Neuronal stem cell (in vitro differentiated cells): ENCODE results near the gene PIEZO1.

ENCODE experiments used
- DNase-seq: peaks from one replicate; pipeline ENCODE4 v3.0.0-alpha.2; 2013; ENCODE audit warnings: low spot score
- H2AFZ ChIP-seq: one replicate; pipeline ENCODE4 v1.6.1; 2013; ENCODE audit warnings: mild to moderate bottlenecking, low read length, inconsistent platforms
- H2AK5ac ChIP-seq: 2 replicates; pipeline ENCODE4 v1.6.1; 2013; ENCODE audit warnings: low read depth, mild to moderate bottlenecking, inconsistent platforms, low read length, moderate library complexity, mixed read lengths
- H2BK120ac ChIP-seq: 2 replicates; pipeline ENCODE4 v1.6.1; 2013; ENCODE audit warnings: low read depth, mild to moderate bottlenecking, inconsistent platforms, low read length, moderate library complexity, mixed read lengths
- H2BK12ac ChIP-seq: one replicate; pipeline ENCODE4 v1.6.1; 2013; ENCODE audit warnings: low read length, inconsistent platforms
- H2BK15ac ChIP-seq: 2 replicates; pipeline ENCODE4 v1.6.1; 2013; ENCODE audit warnings: mild to moderate bottlenecking, low read length, inconsistent platforms, mixed read lengths
- H2BK5ac ChIP-seq: one replicate; pipeline ENCODE4 v1.6.1; 2013; ENCODE audit warnings: inconsistent platforms, mild to moderate bottlenecking, low read length, moderate library complexity
- H3K14ac ChIP-seq: one replicate; pipeline ENCODE4 v1.6.1; 2013; ENCODE audit warnings: low read length, inconsistent platforms
- H3K18ac ChIP-seq: 2 replicates; pipeline ENCODE4 v1.6.1; 2013; ENCODE audit warnings: low read length, inconsistent platforms
- H3K23ac ChIP-seq: 2 replicates; pipeline ENCODE4 v1.6.1; 2013; ENCODE audit warnings: low read depth, mild to moderate bottlenecking, mixed read lengths, low read length, inconsistent platforms; ENCODE audit not compliant: poor library complexity
- H3K27ac ChIP-seq: replicated peaks from 3 replicates; pipeline ENCODE4 v1.5.1; 2013; ENCODE audit warnings: low read length, inconsistent platforms
- H3K27me3 ChIP-seq, 3 experiments: 2 replicates each; pipeline ENCODE4 v1.6.1; 2013; ENCODE audit warnings: low read length in 3 of 3, mild to moderate bottlenecking in 2 of 3, inconsistent platforms in 1 of 3, low read depth in 1 of 3, mixed read lengths in 1 of 3, moderate library complexity in 1 of 3; ENCODE audit not compliant: control insufficient read depth in 3 of 3, insufficient read depth in 3 of 3
- H3K36me3 ChIP-seq, 2 donors: replicated peaks in 1 of 2; 2 replicates each; pipeline ENCODE4 v1.6.1; 2013; ENCODE audit warnings: low read length in 2 of 2; ENCODE audit not compliant: control insufficient read depth in 2 of 2, insufficient read depth in 2 of 2
- H3K4ac ChIP-seq: 2 replicates; pipeline ENCODE4 v1.6.1; 2013; ENCODE audit warnings: inconsistent platforms, mild to moderate bottlenecking, low read length, moderate library complexity
- H3K4me1 ChIP-seq, 2 donors: 1 replicate in 1 of 2; 2 replicates in 1 of 2; pipeline ENCODE4 v1.6.1; 2013; ENCODE audit warnings: low read length in 2 of 2, low read depth in 1 of 2; ENCODE audit not compliant: control insufficient read depth in 2 of 2, insufficient read depth in 1 of 2
- H3K4me2 ChIP-seq: one replicate; pipeline ENCODE4 v1.6.1; 2013; ENCODE audit warnings: mild to moderate bottlenecking, low read length, inconsistent platforms; ENCODE audit not compliant: insufficient read depth, poor library complexity, severe bottlenecking
- H3K4me3 ChIP-seq, 2 donors: 2 replicates each; pipeline ENCODE4 v1.5.1; 2013; ENCODE audit warnings: low read length in 2 of 2, mild to moderate bottlenecking in 2 of 2, inconsistent platforms in 1 of 2, moderate library complexity in 1 of 2
- H3K79me1 ChIP-seq: one replicate; pipeline ENCODE4 v1.6.1; 2013; ENCODE audit warnings: low read depth, mild to moderate bottlenecking, inconsistent platforms, low read length, moderate library complexity
- H3K9ac ChIP-seq: one replicate; pipeline ENCODE4 v1.6.1; 2013; ENCODE audit warnings: mild to moderate bottlenecking, low read depth, low read length, inconsistent platforms; ENCODE audit not compliant: poor library complexity
- H3K9me3 ChIP-seq, 2 donors: replicated peaks in 1 of 2; 2 replicates each; pipeline versions ENCODE3 to v1.6.1; 2013; ENCODE audit warnings: low read length in 2 of 2, mild to moderate bottlenecking in 2 of 2, inconsistent platforms in 1 of 2, low read depth in 1 of 2, mixed read lengths in 1 of 2, moderate library complexity in 1 of 2; ENCODE audit not compliant: control insufficient read depth in 2 of 2, insufficient read depth in 1 of 2
- H4K8ac ChIP-seq: one replicate; pipeline ENCODE4 v1.6.1; 2013; ENCODE audit warnings: low read depth, mild to moderate bottlenecking, inconsistent platforms, low read length, moderate library complexity
- H4K91ac ChIP-seq: one replicate; pipeline ENCODE4 v1.6.1; 2013; ENCODE audit warnings: low read length, low read depth, mild to moderate bottlenecking, inconsistent platforms; ENCODE audit not compliant: poor library complexity
- WGBS, 2 donors: extraction: QIAGEN DNeasy Blood & Tissue Kit; methylation state at CpG; one replicate each; pipeline ENCODE4 v1.1.7; 2013; ENCODE audit warnings: missing lambda C conversion rate in 2 of 2, mixed read lengths in 1 of 2; ENCODE audit not compliant: insufficient read length in 2 of 2, insufficient replicate concordance in 1 of 2; ENCODE audit errors: extremely low coverage in 2 of 2; 5-methylcytosine and 5-hydroxymethylcytosine counted together

PIEZO1 gene

DNA sequence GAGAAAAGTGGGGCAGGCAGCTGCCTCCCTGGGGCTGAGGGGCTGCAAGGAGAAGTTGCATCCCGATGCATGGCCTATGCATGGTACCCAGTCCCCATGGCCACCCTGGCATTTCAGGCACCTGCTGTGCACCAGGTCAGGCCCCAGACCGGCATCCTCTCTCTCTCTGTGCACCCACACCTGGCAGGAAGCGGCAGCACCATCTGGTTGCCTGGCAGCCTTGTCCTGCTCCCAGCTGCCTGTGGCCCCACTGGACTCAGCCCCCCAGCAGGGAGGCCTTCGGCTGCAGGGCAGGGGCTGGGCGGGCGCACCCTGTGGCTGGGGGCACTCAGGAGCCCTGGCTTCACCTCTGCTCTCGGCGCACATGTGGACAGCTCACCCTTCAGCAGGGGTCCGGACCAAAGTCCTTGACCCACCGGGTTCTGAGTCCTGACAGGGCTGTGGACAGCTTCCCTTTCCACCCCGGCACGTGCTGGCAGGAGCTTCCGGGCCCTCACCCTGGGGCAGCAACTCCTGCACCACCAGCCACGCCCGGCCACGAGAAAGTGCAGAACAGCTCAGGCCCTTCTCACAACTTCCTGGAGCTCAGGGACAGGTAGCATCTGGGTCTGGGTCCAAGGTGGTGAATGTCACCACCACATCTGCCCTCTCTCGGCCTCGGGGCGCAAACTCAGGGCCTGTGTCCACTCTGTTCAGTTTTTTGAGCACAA, 42.0 kb downstream of the PIEZO1 start:
- Histone ChIP-seq H2BK5ac (no peak overlapping the region), H3K4ac (no peak overlapping the region), H3K9ac (peak overlapping the region; percentile 60), H2BK12ac (peak overlapping the region; percentile 12), H2AFZ (no peak overlapping the region), H4K91ac (peak overlapping the region; percentile 72), H3K4me2 (no peak overlapping the region), H3K4me3 (no peak overlapping the region), H4K8ac (no peak overlapping the region), H2AK5ac (peak overlapping the region; percentile 90), H3K27me3 (peaks cover 0 to 4% (median 0%) of the 10 kb centered on the region in 3 experiments), H3K36me3 (no peaks in the 10 kb centered on the region), H2BK120ac (no peak overlapping the region), H2BK15ac (peak overlapping the region; percentile 70), H3K4me1 (peaks cover 1 to 15% of the 10 kb centered on the region in 2 donors), H3K79me1 (peaks cover 2% of the 10 kb centered on the region), H3K23ac (peak overlapping the region; percentile 86), H3K14ac (peak overlapping the region; percentile 56), H3K9me3 (no peaks in the 10 kb centered on the region), H3K27ac (no peak overlapping the region), H3K18ac (no peak overlapping the region)
- no peak for DNase-seq
- no CpG with 5 or more reads among the region's 19 CpGs for WGBS, 2 donors

DNA sequence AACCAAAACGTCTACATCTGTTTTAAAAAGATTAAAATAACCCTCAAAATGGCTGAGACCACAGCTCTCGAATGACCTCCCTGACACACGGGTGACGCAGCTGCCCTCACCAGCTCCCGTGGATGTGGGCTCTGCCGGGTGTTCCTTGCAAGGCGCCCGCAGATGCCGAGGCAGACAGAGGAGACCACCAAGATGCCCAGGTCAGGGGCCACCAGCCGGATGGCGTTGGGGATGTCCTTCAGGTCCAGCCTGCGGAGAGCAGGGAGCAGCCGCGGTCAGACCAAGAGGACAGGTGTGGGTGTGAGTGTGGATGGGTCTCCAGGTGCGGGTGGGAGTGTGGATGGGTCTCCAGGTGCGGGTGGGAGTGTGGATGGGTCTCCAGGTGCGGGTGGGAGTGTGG, 43.7 kb downstream of the PIEZO1 start:
- H3K4me3 ChIP-seq: no peak overlapping the region
- H3K14ac ChIP-seq: no peak overlapping the region
- no peak overlapping the region for H3K9ac ChIP-seq
- H3K18ac ChIP-seq: no peak overlapping the region
- no peak overlapping the region for H2BK5ac ChIP-seq
- H2BK12ac ChIP-seq: no peak overlapping the region
- no peak overlapping the region for H2BK120ac ChIP-seq
- no peaks in the 10 kb centered on the region for H3K36me3 ChIP-seq
- H2AFZ ChIP-seq: no peak overlapping the region
- no peak overlapping the region for H2BK15ac ChIP-seq
- WGBS, 2 donors: no CpG with 5 or more reads among the region's 17 CpGs
- no peak overlapping the region for H3K4ac ChIP-seq
- H3K4me1 ChIP-seq: peaks cover 3 to 18% of the 10 kb centered on the region in 2 donors
- H3K27ac ChIP-seq: no peak overlapping the region
- H3K23ac ChIP-seq: no peak overlapping the region
- H3K79me1 ChIP-seq: peaks cover 2% of the 10 kb centered on the region
- no peak for DNase-seq
- H3K27me3 ChIP-seq: peaks cover 0 to 7% (median 0%) of the 10 kb centered on the region in 3 experiments
- H3K9me3 ChIP-seq: no peaks in the 10 kb centered on the region
- no peak overlapping the region for H3K4me2 ChIP-seq
- H2AK5ac ChIP-seq: no peak overlapping the region
- H4K91ac ChIP-seq: no peak overlapping the region
- H4K8ac ChIP-seq: no peak overlapping the region

DNA sequence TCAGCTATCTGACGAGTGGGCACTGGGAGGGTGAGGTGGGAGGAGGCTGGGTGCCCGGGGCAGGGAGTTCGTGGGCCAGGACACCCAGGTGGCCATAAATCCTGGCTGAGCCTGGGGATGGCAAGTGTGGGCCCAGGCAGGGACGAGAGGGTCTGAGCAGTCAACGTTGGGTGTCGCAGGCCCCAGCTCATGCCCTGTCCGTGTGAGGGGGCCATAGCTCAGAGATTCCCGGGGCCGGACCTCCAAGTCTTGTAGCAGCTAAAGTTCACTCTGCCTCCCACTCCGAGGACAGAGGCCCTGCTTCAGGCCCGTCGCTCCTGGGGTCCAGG, 44.3 kb downstream of the PIEZO1 start:
- Histone ChIP-seq H3K27me3 (peaks cover 0 to 7% (median 0%) of the 10 kb centered on the region in 3 experiments), H2BK15ac (no peak overlapping the region), H3K36me3 (no peaks in the 10 kb centered on the region), H2BK120ac (no peak overlapping the region), H4K8ac (peak overlapping the region; percentile 17), H3K4me2 (no peak overlapping the region), H3K79me1 (no peaks in the 10 kb centered on the region), H2AFZ (no peak overlapping the region), H3K27ac (no peak overlapping the region), H2BK12ac (no peak overlapping the region), H3K4me1 (peaks cover 3 to 18% of the 10 kb centered on the region in 2 donors), H4K91ac (no peak overlapping the region), H3K9ac (peak overlapping the region; percentile 60), H3K9me3 (no peaks in the 10 kb centered on the region), H3K23ac (peak overlapping the region; percentile 80), H3K14ac (no peak overlapping the region), H2BK5ac (no peak overlapping the region), H3K4me3 (no peak overlapping the region), H3K18ac (no peak overlapping the region), H3K4ac (no peak overlapping the region), H2AK5ac (peak overlapping the region; percentile 70)
- no peak for DNase-seq
- no CpG with 5 or more reads among the region's 12 CpGs for WGBS, 2 donors

DNA sequence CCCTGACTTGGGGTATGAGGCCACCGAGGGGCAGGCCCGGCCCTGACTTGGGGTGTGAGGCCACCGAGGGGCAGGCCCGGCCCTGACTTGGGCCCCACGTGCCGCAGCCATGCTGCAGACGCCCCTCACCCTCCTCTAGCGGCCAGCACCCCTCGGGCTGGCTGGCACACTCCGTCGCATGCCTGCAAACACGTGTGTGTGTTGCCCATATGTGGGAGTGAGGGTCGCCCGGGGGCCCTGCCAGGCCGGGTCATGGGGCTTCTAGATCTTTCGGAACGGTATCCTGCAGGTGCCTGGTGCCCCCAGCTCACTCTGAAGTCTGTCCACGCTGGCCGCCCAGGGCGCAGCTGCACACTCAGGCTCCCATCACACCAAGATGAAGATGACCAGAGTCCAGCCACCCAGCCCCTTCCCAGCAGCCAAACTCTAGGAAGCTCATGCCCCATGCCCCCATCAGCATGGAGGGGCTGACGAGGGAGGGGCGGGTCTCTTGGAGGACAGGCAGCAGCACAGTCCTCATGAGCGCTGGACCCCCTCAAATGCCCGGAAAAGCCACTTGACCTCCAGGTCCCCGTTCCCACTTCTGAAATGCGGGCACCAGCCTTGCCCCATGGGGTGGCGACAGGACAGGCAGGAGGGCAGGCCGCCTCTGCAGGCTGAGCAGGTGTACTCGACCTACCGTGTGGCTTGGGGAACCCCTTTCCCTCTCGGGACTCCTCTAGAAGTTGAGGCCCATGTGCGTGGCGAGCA, 44.9 kb downstream of the PIEZO1 start:
- Histone ChIP-seq H3K27ac (no peak overlapping the region), H3K27me3 (peaks cover 0 to 7% (median 0%) of the 10 kb centered on the region in 3 experiments), H3K23ac (peak overlapping the region; percentile 80), H3K36me3 (no peaks in the 10 kb centered on the region), H4K91ac (no peak overlapping the region), H3K79me1 (no peaks in the 10 kb centered on the region), H4K8ac (no peak overlapping the region), H2BK120ac (no peak overlapping the region), H3K9me3 (no peaks in the 10 kb centered on the region), H2AK5ac (peak overlapping the region; percentile 70), H2BK15ac (no peak overlapping the region), H3K14ac (peak overlapping the region; percentile 8), H3K4me3 (no peak overlapping the region), H3K4me2 (no peak overlapping the region), H3K18ac (no peak overlapping the region), H3K4me1 (peaks cover 2 to 16% of the 10 kb centered on the region in 2 donors), H3K4ac (no peak overlapping the region), H2AFZ (no peak overlapping the region), H3K9ac (peak overlapping the region; percentile 60), H2BK5ac (no peak overlapping the region), H2BK12ac (no peak overlapping the region)
- DNase-seq: no peak
- WGBS, 2 donors: no CpG with 5 or more reads among the region's 33 CpGs
